ENCODE measurements around the gene ZBTB1. TPM values are rescaled to one million over a fixed set of nuclear protein-coding genes. Genes with fewer than 3 reads are reported as not detected.
"Not testable (repeated sequence)": the region's sequence is repeated elsewhere in the genome, so short reads cannot be mapped to it uniquely, and the experiment has no call there.

Gene ZBTB1
- total RNA-seq, 4 donors from 2014 or later, result 32.6 to 75.1 (median 49.1) TPM

- peaks cover 0 to 55% (median 21%) of the 10 kb centered on the region in 4 donors for H3K4me1 ChIP-seq
- no peaks in the 10 kb centered on the region for H3K9me3 ChIP-seq
Observed at GRCh38 chr14:64510825-64511671, 6.5 kb downstream of the ZBTB1 start.

DNA sequence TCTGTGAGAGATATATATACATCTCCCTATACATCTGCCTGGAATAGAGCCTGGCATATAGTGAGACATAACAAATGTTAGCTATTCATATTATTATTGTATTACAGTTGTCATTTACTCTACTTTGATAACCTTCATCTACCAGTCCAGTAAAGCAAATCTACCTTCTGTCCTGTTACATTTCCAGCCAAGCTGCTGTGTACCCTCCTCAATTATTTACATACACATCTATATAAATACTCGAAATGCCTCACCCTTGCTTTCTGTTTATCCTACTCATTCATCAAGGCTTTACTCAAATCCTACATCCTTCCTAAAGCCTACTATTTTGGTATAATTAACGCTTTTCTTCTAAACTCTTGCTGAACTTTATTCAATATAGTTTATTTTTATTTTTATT, 8.7 kb downstream of the ZBTB1 start:
- no peaks in the 10 kb centered on the region for H3K9me3 ChIP-seq

More at GRCh38 chr14:64510825-64511671, 6.5 kb downstream of the ZBTB1 start:
- DNase-seq, result peak in 2 of 3 donors; percentile 81 to 93
- Histone ChIP-seq H3K36me3 (no peaks in the 10 kb centered on the region), H3K27ac (peak overlapping the region in 3 of 4 donors; percentile 4 to 53 (median 32)), H3K27me3 (no peaks in the 10 kb centered on the region), H3K4me3 (no peak overlapping the region)
- peak; percentile 89 to 95 (median 90) for TF ChIP-seq CTCF (IDR thresholded peaks at IDR 0.05)
- TF ChIP-seq POLR2A (IDR thresholded peaks at IDR 0.05), result no peak

DNA sequence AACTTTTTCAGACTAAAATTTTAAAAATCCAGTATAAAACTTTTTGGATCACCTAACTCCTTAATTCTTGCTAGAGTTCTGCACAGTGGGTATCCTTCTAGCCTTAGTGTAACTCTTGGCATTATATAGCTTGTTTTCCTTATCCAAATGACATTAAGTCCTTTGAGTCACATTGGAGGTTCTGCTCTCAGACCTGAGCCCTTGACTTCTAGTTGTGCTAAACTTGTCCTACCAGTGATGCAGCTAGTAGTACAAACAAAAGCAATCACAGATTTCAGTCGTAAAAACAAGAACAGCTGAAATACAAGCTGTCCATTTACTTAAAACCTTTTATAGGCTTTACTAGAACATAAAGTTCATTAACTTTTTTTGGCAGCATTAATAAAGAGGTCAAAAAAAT, 10.5 kb downstream of the ZBTB1 start:
- Histone ChIP-seq H3K9me3 (no peaks in the 10 kb centered on the region), H3K4me1 (peaks cover 0 to 26% (median 3%) of the 10 kb centered on the region in 4 donors), H3K27ac (no peak overlapping the region), H3K36me3 (no peaks in the 10 kb centered on the region), H3K4me3 (no peak overlapping the region), H3K27me3 (no peaks in the 10 kb centered on the region)
- DNase-seq, result no peak
- TF ChIP-seq CTCF (IDR thresholded peaks at IDR 0.05) (no peak), POLR2A (IDR thresholded peaks at IDR 0.05) (no peak)

More for the DNA sequence above, 8.7 kb downstream of the ZBTB1 start:
- Histone ChIP-seq H3K27ac (no peak overlapping the region), H3K4me3 (no peak overlapping the region), H3K4me1 (peaks cover 0 to 34% (median 10%) of the 10 kb centered on the region in 4 donors), H3K27me3 (no peaks in the 10 kb centered on the region), H3K36me3 (no peaks in the 10 kb centered on the region)
- TF ChIP-seq CTCF (IDR thresholded peaks at IDR 0.05), result no peak
- no peak for TF ChIP-seq POLR2A (IDR thresholded peaks at IDR 0.05)
- no peak for DNase-seq

GRCh38 chr14:64516969-64517368, 12.4 kb downstream of the ZBTB1 start:
- Histone ChIP-seq H3K27ac (no peak overlapping the region), H3K27me3 (no peaks in the 10 kb centered on the region), H3K4me1 (peaks cover 0 to 7% (median 0%) of the 10 kb centered on the region in 4 donors), H3K9me3 (no peaks in the 10 kb centered on the region), H3K4me3 (no peak overlapping the region), H3K36me3 (peaks cover 0 to 7% (median 0%) of the 10 kb centered on the region in 3 donors)
- no peak for DNase-seq
- TF ChIP-seq CTCF (IDR thresholded peaks at IDR 0.05) (no peak), POLR2A (IDR thresholded peaks at IDR 0.05) (no peak)

DNA sequence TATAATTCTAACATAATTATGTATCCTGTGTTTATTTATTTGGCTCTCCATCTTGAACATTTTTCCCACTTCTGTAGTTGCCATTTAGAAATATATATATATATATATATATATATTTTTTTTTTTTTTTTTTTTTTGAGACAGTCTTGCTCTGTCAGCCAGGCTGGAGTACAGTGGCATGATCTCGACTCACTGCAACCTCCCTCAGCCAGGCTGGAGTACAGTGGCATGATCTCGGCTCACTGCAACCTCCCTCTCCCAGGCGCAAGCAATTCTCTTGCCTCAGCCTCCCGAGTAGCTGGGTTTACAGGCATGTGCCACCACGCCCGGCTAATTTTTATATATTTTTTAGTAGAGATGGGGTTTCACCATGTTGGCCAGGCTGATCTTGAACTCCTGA, 13.1 kb downstream of the ZBTB1 start:
- not testable (repeated sequence) for H3K27ac ChIP-seq, H3K4me3 ChIP-seq, DNase-seq, H3K9me3 ChIP-seq, H3K4me1 ChIP-seq, H3K27me3 ChIP-seq
- H3K36me3 ChIP-seq, result peaks cover 0 to 14% (median 0%) of the 10 kb centered on the region in 3 donors

- no peaks in the 10 kb centered on the region for H3K9me3 ChIP-seq
- H3K27ac ChIP-seq, result no peak overlapping the region
- H3K27me3 ChIP-seq, result no peaks in the 10 kb centered on the region
- no peaks in the 10 kb centered on the region for H3K4me1 ChIP-seq
- no peak for DNase-seq
- H3K4me3 ChIP-seq, result no peak overlapping the region
- peaks cover 0 to 18% (median 0%) of the 10 kb centered on the region in 3 donors for H3K36me3 ChIP-seq
- TF ChIP-seq CTCF (IDR thresholded peaks at IDR 0.05), result no peak
- TF ChIP-seq POLR2A (IDR thresholded peaks at IDR 0.05), result no peak
Observed at GRCh38 chr14:64518229-64518628, 13.7 kb downstream of the ZBTB1 start.

All from Peyer's patch (tissue), 4 donors.